Measurements from ENCODE around the gene TOM1.
"Not testable (repeated sequence)": the region's sequence is repeated elsewhere in the genome, so short reads cannot be mapped to it uniquely, and the experiment has no call there.

The TOM1 gene

DNA sequence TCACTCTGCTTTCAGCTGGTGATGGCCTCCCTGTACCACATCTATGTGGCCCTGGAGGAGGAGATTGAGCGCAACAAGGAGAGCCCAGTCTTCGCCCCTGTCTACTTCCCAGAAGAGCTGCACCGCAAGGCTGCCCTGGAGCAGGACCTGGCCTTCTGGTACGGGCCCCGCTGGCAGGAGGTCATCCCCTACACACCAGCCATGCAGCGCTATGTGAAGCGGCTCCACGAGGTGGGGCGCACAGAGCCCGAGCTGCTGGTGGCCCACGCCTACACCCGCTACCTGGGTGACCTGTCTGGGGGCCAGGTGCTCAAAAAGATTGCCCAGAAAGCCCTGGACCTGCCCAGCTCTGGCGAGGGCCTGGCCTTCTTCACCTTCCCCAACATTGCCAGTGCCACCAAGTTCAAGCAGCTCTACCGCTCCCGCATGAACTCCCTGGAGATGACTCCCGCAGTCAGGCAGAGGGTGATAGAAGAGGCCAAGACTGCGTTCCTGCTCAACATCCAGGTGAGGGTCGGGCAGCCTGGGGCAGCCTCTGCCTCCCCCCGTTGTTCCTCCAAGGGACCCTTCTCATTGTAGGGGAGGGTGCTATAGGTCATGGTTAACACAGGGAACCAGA is 87.1 kb downstream of the TOM1 start:
- no peaks in the 10 kb centered on the region for H3K27me3 Mint-ChIP-seq
- H3K27ac Mint-ChIP-seq: peak overlapping the region; percentile 39
- no peaks in the 10 kb centered on the region for H3K9me3 Mint-ChIP-seq
- peak overlapping the region; percentile 13 for H3K4me3 Mint-ChIP-seq
- H3K4me1 Mint-ChIP-seq (ENCODE audit: low read depth): peaks cover 76% of the 10 kb centered on the region
- intact Hi-C loops (cut with micrococcal nuclease): no loop called here
- peaks cover 100% of the 10 kb centered on the region for H3K36me3 Mint-ChIP-seq (ENCODE audit: low read depth)

DNA sequence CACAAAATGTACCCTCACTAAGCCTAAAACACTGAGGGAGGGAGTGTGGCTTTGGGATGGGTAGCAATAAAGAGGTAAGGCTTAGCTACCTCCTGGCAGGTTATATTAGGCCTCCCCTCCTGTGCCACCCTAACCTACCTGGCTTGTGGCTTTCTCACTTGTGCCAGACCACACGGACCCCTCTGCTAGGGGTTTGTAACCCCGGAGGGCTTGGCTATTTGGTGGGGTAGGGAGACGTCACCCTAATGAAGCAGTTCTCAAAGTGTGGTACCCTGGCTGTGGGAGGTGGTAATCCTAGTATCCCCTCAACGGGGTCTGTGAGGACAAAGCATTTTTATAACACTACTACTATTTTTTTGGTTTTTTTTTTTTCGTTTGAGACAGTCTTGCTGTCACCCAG is 91.2 kb downstream of the TOM1 start:
- Mint-ChIP-seq H3K36me3 (ENCODE audit: low read depth) (peaks cover 90% of the 10 kb centered on the region), H3K4me1 (ENCODE audit: low read depth) (peaks cover 63% of the 10 kb centered on the region), H3K27me3 (no peaks in the 10 kb centered on the region), H3K4me3 (no peak overlapping the region), H3K9me3 (no peaks in the 10 kb centered on the region), H3K27ac (no peak overlapping the region)
- intact Hi-C loops (cut with micrococcal nuclease): no loop called here

DNA sequence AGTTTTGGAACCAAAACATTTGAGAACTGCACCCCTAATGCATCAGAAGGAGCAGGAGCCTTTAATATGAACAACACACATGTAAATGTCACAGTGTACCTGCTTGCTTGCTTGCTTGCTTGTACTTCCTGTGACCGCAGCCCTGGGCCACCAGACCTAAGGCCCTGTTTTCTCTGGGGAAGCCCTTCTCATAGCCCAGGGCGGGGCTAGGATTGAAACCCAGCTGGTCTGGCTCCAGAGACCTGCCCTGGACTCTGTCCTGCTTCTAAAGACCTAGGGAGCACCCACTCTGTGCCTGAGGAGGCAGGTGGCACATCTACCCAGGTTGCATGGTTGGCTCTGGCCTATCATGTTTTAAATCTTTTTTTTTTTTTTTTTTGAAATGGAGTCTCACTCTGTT is 92.7 kb downstream of the TOM1 start:
- Mint-ChIP-seq H3K27me3 (no peaks in the 10 kb centered on the region), H3K4me1 (ENCODE audit: low read depth) (peaks cover 64% of the 10 kb centered on the region), H3K4me3 (no peak overlapping the region), H3K27ac (peak overlapping the region; percentile 69), H3K36me3 (ENCODE audit: low read depth) (peaks cover 75% of the 10 kb centered on the region), H3K9me3 (no peaks in the 10 kb centered on the region)
- intact Hi-C loops (cut with micrococcal nuclease): no loop called here

DNA sequence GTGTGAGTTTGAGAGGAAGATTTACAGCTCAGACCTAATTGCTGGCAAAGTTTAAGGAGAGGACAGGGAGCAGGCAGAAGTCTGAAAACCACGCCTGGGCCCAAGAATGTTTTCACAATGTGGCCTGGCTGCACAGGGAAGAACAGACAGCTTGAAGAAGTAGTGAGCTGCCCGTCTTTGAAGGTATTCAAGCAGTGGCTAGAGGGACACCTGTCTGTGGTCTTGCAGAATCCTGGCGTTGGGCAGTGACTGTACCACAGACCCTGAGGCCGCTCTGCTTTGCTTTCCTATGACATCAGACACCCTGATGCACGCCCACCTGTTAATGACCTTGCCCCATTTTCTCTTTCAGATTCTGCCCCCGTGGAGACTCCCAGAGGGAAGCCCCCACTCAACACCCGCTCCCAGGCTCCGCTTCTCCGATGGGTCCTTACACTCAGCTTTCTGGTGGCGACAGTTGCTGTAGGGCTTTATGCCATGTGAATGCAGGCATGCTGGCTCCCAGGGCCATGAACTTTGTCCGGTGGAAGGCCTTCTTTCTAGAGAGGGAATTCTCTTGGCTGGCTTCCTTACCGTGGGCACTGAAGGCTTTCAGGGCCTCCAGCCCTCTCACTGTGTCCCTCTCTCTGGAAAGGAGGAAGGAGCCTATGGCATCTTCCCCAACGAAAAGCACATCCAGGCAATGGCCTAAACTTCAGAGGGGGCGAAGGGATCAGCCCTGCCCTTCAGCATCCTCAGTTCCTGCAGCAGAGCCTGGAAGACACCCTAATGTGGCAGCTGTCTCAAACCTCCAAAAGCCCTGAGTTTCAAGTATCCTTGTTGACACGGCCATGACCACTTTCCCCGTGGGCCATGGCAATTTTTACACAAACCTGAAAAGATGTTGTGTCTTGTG is 93.7 kb downstream of the TOM1 start:
- no peaks in the 10 kb centered on the region for H3K27me3 Mint-ChIP-seq
- intact Hi-C loops (cut with micrococcal nuclease): no loop called here
- H3K27ac Mint-ChIP-seq: peak overlapping the region; percentile 69
- no peak overlapping the region for H3K4me3 Mint-ChIP-seq
- H3K9me3 Mint-ChIP-seq: no peaks in the 10 kb centered on the region
- H3K36me3 Mint-ChIP-seq (ENCODE audit: low read depth): peaks cover 65% of the 10 kb centered on the region
- peaks cover 61% of the 10 kb centered on the region for H3K4me1 Mint-ChIP-seq (ENCODE audit: low read depth)

DNA sequence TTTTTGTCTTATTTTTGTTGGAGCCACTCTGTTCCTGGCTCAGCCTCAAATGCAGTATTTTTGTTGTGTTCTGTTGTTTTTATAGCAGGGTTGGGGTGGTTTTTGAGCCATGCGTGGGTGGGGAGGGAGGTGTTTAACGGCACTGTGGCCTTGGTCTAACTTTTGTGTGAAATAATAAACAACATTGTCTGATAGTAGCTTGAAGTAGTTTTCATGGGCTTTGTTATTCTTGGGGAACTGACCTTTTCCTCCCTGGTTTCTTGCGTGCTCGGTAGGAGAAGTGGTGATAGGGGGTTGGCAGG is 94.3 kb downstream of the TOM1 start:
- peaks cover 60% of the 10 kb centered on the region for H3K4me1 Mint-ChIP-seq (ENCODE audit: low read depth)
- no peaks in the 10 kb centered on the region for H3K27me3 Mint-ChIP-seq
- H3K9me3 Mint-ChIP-seq: no peaks in the 10 kb centered on the region
- H3K4me3 Mint-ChIP-seq: no peak overlapping the region
- peaks cover 59% of the 10 kb centered on the region for H3K36me3 Mint-ChIP-seq (ENCODE audit: low read depth)
- intact Hi-C loops (cut with micrococcal nuclease): no loop called here
- H3K27ac Mint-ChIP-seq: peak overlapping the region; percentile 69

DNA sequence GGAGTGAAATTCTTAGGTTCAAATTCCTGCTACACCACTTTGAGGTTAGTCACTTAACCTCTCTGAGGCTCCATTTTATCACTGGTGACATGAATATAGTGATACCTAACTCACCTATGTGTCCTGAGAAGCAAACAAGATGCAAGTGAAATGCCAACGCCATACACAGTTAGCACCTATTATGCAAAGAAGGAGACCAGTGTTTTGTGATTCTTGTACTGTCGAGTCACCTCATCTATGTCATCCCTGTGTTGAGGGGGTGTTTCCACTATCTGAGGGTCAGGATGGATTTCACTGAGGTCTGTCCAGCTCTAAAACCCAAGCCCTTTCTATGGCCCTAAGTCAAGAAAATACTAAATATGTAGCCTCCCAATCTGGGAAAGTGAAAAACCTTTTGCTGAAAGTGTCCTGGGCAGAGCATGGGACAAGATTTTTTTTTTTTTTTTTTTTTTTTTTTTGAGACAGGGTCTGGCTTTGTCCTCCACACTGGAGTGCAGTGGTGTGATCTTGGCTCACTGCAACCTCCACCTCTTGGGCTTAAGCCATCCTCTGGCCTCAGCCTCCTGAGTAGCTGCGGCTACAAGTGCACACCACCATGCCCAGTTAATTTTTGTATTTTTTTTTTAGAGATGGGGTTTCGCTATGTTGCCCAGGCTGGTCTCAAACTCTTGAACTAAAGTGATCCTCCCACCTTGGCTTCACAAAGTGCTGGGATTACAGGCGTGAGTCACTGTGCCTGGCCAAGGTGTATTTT is 95.3 kb downstream of the TOM1 start:
- intact Hi-C loops (cut with micrococcal nuclease): no loop called here
- Mint-ChIP-seq H3K4me3 (no peak overlapping the region), H3K36me3 (ENCODE audit: low read depth) (peaks cover 54% of the 10 kb centered on the region), H3K4me1 (ENCODE audit: low read depth) (peaks cover 54% of the 10 kb centered on the region), H3K27ac (peak overlapping the region; percentile 91), H3K9me3 (no peaks in the 10 kb centered on the region), H3K27me3 (no peaks in the 10 kb centered on the region)

DNA sequence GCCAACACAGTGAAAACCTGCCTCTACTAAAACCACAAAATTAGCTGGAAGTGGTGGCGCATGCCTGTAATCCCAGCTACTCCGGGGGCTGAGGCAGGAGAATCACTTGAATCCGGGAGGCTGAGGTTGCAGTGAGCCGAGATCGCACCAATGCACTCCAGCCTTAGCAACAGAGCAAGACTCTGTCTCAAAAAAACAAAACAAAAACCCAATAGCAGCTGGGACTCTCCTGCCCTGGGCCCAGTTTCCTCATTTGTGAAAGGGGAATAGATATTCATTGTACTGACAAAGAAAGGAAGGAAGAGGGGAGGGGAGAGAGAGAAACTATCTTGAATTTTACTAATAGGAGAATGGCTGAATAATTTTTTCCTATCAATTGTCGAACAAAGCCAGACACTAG is 96.9 kb downstream of the TOM1 start:
- H3K27ac Mint-ChIP-seq: peak overlapping the region; percentile 91
- not testable (repeated sequence) for H3K9me3 Mint-ChIP-seq, H3K27me3 Mint-ChIP-seq, H3K4me3 Mint-ChIP-seq
- intact Hi-C loops (cut with micrococcal nuclease): loop anchor here (1.0 kb wide), 1 partner anchor 14 kb away; no protein-coding TSS in a partner anchor
- H3K36me3 Mint-ChIP-seq (ENCODE audit: low read depth): peaks cover 48% of the 10 kb centered on the region
- H3K4me1 Mint-ChIP-seq (ENCODE audit: low read depth): peaks cover 52% of the 10 kb centered on the region

DNA sequence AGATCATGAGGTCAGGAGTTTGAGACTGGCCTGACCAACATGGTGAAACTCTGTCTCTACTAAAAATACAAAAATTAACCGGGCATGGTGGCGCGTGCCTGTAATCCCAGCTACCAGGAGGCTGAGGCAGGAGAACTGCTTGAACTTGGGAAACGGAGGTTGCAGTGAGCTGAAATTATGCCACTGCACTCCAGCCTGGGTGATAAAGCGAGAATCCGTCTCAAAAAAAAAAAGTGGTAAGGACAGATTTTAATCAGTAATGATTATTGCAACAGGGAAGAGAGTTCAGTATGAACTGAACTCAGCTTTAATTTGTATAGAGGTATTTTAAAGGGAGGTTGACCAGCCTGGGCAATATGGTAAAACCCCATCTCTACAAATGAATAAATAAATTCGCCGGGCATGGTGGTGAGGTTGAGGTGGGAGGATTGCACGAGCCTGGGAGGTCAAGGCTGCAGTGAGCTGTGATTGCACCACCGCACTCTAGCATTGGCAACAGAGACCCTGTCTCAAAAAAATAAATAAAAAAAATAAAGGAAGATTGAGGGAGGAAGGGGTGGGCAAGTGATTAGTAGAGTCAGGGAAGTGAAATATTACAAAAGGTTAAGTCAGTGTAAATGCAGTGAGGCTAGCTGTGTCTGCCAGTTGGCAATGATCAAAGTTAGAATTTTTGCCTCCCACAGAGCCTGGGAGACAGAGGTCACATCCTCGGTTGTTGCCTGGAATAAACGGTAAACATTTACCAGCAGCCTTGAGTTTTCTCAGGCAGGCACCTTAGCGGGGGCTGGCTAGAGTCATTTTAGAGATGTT is 97.6 kb downstream of the TOM1 start:
- H3K27me3 Mint-ChIP-seq: no peaks in the 10 kb centered on the region
- peaks cover 57% of the 10 kb centered on the region for H3K4me1 Mint-ChIP-seq (ENCODE audit: low read depth)
- H3K9me3 Mint-ChIP-seq: no peaks in the 10 kb centered on the region
- peak overlapping the region; percentile 91 for H3K27ac Mint-ChIP-seq
- no peak overlapping the region for H3K4me3 Mint-ChIP-seq
- intact Hi-C loops (cut with micrococcal nuclease): no loop called here
- peaks cover 43% of the 10 kb centered on the region for H3K36me3 Mint-ChIP-seq (ENCODE audit: low read depth)
